ENCODE measurements around the gene CD2BP2.
A peak's percentile ranks its signal among the peaks of the same experiment; 100 is the strongest.

Gene CD2BP2

DNA sequence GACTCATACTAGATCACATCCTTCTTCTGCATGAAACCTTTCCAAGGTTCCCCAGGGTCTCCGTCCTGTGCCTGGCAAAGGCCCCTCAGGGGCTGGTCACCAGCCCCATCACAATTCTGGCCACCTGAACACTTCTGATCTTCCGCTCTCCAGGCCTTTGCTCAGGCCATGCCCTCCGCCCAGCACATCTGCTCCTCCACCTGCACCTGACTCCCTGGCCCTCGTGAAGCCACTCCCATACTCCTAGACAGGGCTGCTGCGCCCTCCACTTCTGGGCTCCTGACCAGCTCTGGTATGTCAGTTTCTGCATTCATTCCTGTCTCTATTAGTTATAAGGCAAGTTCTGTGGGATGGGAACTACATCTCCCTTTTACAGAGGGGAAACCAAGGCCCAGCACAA, 17.6 kb upstream of the CD2BP2 start:
- no peak for DNase-seq (ENCODE audit: low read depth)
- no peak overlapping the region for H3K4me3 ChIP-seq (ENCODE audit: control insufficient read depth, low read depth, low read length)
- TF ChIP-seq, protein P1, sequence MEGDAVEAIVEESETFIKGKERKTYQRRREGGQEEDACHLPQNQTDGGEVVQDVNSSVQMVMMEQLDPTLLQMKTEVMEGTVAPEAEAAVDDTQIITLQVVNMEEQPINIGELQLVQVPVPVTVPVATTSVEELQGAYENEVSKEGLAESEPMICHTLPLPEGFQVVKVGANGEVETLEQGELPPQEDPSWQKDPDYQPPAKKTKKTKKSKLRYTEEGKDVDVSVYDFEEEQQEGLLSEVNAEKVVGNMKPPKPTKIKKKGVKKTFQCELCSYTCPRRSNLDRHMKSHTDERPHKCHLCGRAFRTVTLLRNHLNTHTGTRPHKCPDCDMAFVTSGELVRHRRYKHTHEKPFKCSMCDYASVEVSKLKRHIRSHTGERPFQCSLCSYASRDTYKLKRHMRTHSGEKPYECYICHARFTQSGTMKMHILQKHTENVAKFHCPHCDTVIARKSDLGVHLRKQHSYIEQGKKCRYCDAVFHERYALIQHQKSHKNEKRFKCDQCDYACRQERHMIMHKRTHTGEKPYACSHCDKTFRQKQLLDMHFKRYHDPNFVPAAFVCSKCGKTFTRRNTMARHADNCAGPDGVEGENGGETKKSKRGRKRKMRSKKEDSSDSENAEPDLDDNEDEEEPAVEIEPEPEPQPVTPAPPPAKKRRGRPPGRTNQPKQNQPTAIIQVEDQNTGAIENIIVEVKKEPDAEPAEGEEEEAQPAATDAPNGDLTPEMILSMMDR (IDR thresholded peaks at IDR 0.05; ENCODE audit: control insufficient read depth, insufficient read depth, low read depth, low read length, missing control alignments), result no peak

DNA sequence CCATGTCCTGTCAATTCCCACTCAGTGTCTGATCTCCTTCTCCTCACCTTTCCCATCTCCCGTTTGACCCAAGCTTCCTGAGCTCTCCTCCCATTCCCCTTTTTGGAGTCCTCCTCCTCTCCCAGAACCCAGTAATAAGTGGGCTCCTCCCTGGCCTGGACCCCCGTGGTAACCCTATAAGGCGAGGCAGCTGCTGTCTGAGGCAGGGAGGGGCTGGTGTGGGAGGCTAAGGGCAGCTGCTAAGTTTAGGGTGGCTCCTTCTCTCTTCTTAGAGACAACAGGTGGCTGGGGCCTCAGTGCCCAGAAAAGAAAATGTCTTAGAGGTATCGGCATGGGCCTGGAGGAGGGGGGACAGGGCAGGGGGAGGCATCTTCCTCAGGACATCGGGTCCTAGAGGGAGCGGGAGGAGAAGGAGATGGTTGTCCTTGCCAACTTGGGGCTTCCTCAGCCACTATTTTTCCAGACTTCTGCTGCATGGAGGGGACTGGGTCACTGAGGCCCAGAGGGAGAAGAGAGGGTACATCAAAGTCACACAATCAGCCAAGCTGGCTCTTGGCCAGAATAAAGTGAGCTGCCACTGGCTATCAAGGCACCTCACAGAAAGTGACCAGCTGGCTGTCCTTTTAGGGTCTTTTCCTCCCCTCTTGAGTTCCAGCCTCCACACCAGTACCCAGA, 17.1 kb upstream of the CD2BP2 start:
- H3K4me3 ChIP-seq (ENCODE audit: control insufficient read depth, low read depth, low read length), result no peak overlapping the region
- no peak for DNase-seq (ENCODE audit: low read depth)
- TF ChIP-seq, protein P1 (IDR thresholded peaks at IDR 0.05; ENCODE audit: control insufficient read depth, insufficient read depth, low read depth, low read length, missing control alignments), result no peak

DNA sequence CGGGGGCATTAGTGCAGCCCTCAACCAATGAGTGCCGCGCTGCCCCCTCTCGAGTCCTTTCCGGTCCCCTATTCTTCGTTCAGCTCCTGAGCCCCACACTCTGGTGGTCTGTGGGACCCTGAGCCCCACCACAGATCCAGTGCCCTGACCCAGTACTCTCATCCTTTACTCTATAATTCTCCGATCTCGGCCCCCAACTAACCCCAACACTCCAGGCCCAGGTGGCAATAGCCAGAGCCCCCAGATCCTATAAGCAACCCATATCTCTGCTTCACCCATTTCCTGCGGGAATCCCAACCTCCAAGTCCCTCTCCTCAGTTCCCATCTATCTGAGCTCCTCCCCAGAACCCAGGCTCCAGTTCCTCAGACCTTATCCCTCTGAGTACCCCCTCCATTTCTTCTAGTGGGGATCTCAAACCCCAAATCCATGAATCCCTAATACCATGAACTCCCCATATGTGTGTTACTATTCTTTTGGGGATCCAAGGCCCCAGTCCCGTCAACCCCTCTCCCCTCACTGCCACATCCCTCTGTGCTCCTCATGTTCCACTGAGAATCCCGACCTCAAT, 16.2 kb upstream of the CD2BP2 start:
- TF ChIP-seq, protein P1 (IDR thresholded peaks at IDR 0.05; ENCODE audit: control insufficient read depth, insufficient read depth, low read depth, low read length, missing control alignments), result no peak
- H3K4me3 ChIP-seq (ENCODE audit: control insufficient read depth, low read depth, low read length), result peak overlapping the region; percentile 63
- no peak for DNase-seq (ENCODE audit: low read depth)

GRCh38 chr16:30370456-30371247, 15.5 kb upstream of the CD2BP2 start, which contains the start of gene TBC1D10B:
TSS of gene TBC1D10B (minus strand) at chr16:30370494. CDS start at chr16:30370183, 311 bp downstream.
- TF ChIP-seq, protein P1 (IDR thresholded peaks at IDR 0.05; ENCODE audit: control insufficient read depth, insufficient read depth, low read depth, low read length, missing control alignments), result peak; percentile 32
- H3K4me3 ChIP-seq (ENCODE audit: control insufficient read depth, low read depth, low read length), result peak within 1 kb of the TSS; percentile 86
- peak; percentile 100 for DNase-seq (ENCODE audit: low read depth)

DNA sequence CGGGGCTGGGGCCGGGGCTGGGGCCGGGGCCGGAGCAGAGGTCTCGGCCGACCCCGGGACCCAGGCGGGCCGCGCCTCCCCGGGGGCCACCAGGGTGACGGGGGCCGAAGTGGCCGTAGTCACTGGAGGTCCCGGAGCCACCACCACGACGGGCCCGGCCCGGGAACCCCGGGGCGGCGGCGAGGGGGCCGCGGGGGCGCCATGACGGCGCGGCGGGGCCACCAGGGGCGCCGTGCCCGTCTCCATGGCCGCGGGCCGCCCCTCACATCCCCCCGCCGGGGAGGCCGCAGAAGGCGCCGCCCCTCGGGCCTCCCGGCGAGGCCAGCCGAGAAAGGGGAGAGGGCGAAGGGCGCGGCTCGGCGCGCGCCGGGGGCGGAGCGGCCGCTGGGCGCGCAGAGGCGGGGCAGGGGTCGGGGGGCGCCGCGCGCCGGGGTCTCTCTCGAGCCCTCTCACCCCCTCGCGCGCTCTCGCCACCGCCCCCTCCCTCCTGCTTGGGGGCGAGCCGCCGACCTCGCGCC, 14.9 kb upstream of the CD2BP2 start:
- DNase-seq (ENCODE audit: low read depth), result no peak
- TF ChIP-seq, protein P1 (IDR thresholded peaks at IDR 0.05; ENCODE audit: control insufficient read depth, insufficient read depth, low read depth, low read length, missing control alignments), result no peak
- H3K4me3 ChIP-seq (ENCODE audit: control insufficient read depth, low read depth, low read length), result peak overlapping the region; percentile 86

DNA sequence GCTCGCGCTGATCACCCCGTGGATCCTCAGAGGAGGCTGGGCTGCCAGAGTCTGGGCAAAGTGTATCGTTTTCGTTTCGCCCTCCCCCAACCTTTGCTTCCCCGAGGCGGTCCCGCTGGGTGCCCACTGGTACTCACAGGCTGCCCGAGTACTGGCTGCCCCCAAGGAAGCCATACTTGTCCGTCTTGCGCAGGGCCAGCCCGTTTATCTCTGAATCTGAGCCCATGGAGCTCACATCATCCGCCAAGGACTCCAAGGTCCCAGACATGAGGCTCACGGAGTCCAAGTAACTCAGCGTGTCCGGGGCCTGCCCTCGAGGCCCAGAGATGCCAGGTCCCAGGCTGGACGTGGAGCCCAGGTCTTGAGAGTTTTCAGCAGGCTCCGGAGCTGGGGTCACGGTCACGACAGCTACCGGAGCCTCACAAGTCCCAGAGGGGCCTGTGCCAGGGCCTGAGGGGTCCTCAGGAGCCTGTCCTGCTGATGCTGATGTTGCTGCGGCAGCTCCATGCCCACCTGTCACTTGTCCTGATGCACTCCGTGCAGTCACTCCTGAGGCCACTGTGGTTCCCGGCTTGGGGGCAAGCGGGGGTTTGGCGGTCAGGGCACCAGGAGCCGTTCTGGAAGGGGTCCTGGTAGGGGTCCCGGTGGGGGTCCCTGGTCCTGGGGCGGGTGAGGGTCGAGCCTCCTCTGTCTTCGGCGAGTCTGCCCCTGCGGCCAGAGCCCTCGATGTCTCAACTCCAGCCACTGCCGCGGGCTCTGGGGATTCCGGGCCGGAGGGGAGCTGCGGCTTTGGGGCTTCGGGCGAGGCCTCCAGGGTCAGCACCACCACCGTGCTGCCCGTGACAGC, 14.2 kb upstream of the CD2BP2 start:
- no peak for DNase-seq (ENCODE audit: low read depth)
- H3K4me3 ChIP-seq (ENCODE audit: control insufficient read depth, low read depth, low read length), result peak overlapping the region; percentile 86
- TF ChIP-seq, protein P1 (IDR thresholded peaks at IDR 0.05; ENCODE audit: control insufficient read depth, insufficient read depth, low read depth, low read length, missing control alignments), result no peak

Measured in AG09309 (cell line).